A673 (cell line): ENCODE data around the gene NFKBIL1. TPM values are rescaled to one million over a fixed set of nuclear protein-coding genes. Genes with fewer than 3 reads are reported as not detected.

Experiments used
- BruUV-seq: library from RNA; stranded (reverse); fragments of 400-500 nt; replicated peaks from 2 replicates; lab custom pipeline; 2021; lab: Mats Ljungman, UMichigan
- CTCF ChIA-PET: fragments of 300-600 bp; sonication (Branson Sonifier 250); formaldehyde crosslinking; loops from one replicate; lab custom pipeline; 2022; ENCODE audit warnings: antibody characterized with exemption; lab: Charles Lee
- POLR2A ChIA-PET: fragments of 300-600 bp; sonication (Branson Sonifier 250); formaldehyde crosslinking; loops from one replicate; lab custom pipeline; 2022; ENCODE audit warnings: antibody characterized with exemption; ENCODE audit not compliant: low non-redundant PET; lab: Charles Lee
- DNase-seq: peaks from one replicate; pipeline ENCODE4 v3.0.0-alpha.2; 2015; ENCODE audit warnings: low spot score
- H3K27ac ChIP-seq: fragments of 200-600 bp; sonication (generic); 2 replicates; pipeline ENCODE4 v1.5.1; 2016; ENCODE audit warnings: mixed run types, low read depth, mild to moderate bottlenecking, mixed read lengths, antibody characterized with exemption, low read length; ENCODE audit not compliant: poor library complexity, severe bottlenecking
- H3K27me3 ChIP-seq: fragments of 200-600 bp; sonication (generic); replicated peaks from 2 replicates; pipeline ENCODE4 v1.6.1; 2017; ENCODE audit warnings: mixed run types, low read depth, mild to moderate bottlenecking, mixed read lengths, antibody characterized with exemption, low read length; ENCODE audit not compliant: insufficient read depth, poor library complexity
- H3K36me3 ChIP-seq: fragments of 200-600 bp; sonication (generic); 2 replicates; pipeline ENCODE4 v1.6.1; 2016; ENCODE audit warnings: mixed run types, mild to moderate bottlenecking, mixed read lengths, antibody characterized with exemption, low read length; ENCODE audit not compliant: insufficient read depth, poor library complexity, severe bottlenecking
- H3K4me1 ChIP-seq: fragments of 200-600 bp; sonication (generic); 2 replicates; pipeline ENCODE4 v1.6.1; 2017; ENCODE audit warnings: mixed run types, mild to moderate bottlenecking, mixed read lengths, antibody characterized with exemption, low read length; ENCODE audit not compliant: insufficient read depth, poor library complexity, severe bottlenecking
- H3K4me3 ChIP-seq: fragments of 200-600 bp; sonication (generic); 2 replicates; pipeline ENCODE4 v1.5.1; 2016; ENCODE audit warnings: low read depth, mixed run types, mild to moderate bottlenecking, mixed read lengths, low read length; ENCODE audit not compliant: poor library complexity, severe bottlenecking
- H3K9me3 ChIP-seq: fragments of 200-600 bp; sonication (generic); 2 replicates; pipeline ENCODE4 v1.6.1; 2016; ENCODE audit warnings: mixed run types, low read depth, mild to moderate bottlenecking, mixed read lengths, antibody characterized with exemption, low read length; ENCODE audit not compliant: poor library complexity, severe bottlenecking
- CTCF ChIP-seq: fragments of 300-800, 200-600 bp; sonication (generic); conservative IDR thresholded peaks from 2 replicates; pipeline ENCODE4 v1.5.1; 2017; ENCODE audit warnings: low read depth, mild to moderate bottlenecking, antibody characterized with exemption, low read length, moderate library complexity, mixed read lengths
- EZH2 ChIP-seq: fragments of 200-600 bp; sonication (generic); IDR thresholded peaks from 2 replicates; pipeline ENCODE4 v1.6.1; 2017; ENCODE audit warnings: borderline replicate concordance, low read depth, mild to moderate bottlenecking, mixed read lengths, antibody characterized with exemption, low read length; ENCODE audit not compliant: poor library complexity, severe bottlenecking
- intact Hi-C: fragments of 100-400 bp; cut with micrococcal nuclease; formaldehyde crosslinking; loops from one replicate; pipeline ENCODE4 v1.10.0; 2022; ENCODE audit not compliant: unreplicated experiment
- total RNA-seq: library from RNA; stranded (reverse); gene quantifications from 2 replicates; pipeline ENCODE4 v1.2.3, GENCODE V29; 2021

The NFKBIL1 gene
- total RNA-seq, 1 experiment from 2014 or later = 15.7 TPM

- Histone ChIP-seq H3K9me3 (no peaks in the 10 kb centered on the region), H3K36me3 (no peaks in the 10 kb centered on the region), H3K4me1 (peaks cover 5% of the 10 kb centered on the region), H3K4me3 (no peak overlapping the region), H3K27me3 (no peaks in the 10 kb centered on the region), H3K27ac (no peak overlapping the region)
- CTCF ChIA-PET = no interaction called here
- POLR2A ChIA-PET = interaction anchor here (0.6 kb wide), 1 partner anchor 21 kb away, joined by 8 read pairs; no protein-coding TSS in a partner anchor
- TF ChIP-seq EZH2 (no peak), CTCF (no peak)
- BruUV-seq = no TSS peak
- intact Hi-C loops = no loop called here
- no peak for DNase-seq
Observed at GRCh38 chr6:31578184-31579118, 31.0 kb downstream of the NFKBIL1 start.

- TF ChIP-seq EZH2 (no peak), CTCF (no peak)
- ChIA-PET CTCF (no interaction called here), POLR2A (no interaction called here)
- Histone ChIP-seq H3K27me3 (no peaks in the 10 kb centered on the region), H3K36me3 (no peaks in the 10 kb centered on the region), H3K4me3 (no peak overlapping the region), H3K27ac (no peak overlapping the region), H3K4me1 (peaks cover 5% of the 10 kb centered on the region), H3K9me3 (no peaks in the 10 kb centered on the region)
- intact Hi-C loops = no loop called here
- no TSS peak for BruUV-seq
- DNase-seq = no peak
Observed at GRCh38 chr6:31579119-31579505, 31.7 kb downstream of the NFKBIL1 start.

GRCh38 chr6:31579546-31580437 is 32.4 kb downstream of the NFKBIL1 start:
- intact Hi-C loops = no loop called here
- POLR2A ChIA-PET = no interaction called here
- Histone ChIP-seq H3K9me3 (no peaks in the 10 kb centered on the region), H3K4me3 (no peak overlapping the region), H3K4me1 (peaks cover 5% of the 10 kb centered on the region), H3K27ac (no peak overlapping the region), H3K27me3 (no peaks in the 10 kb centered on the region), H3K36me3 (no peaks in the 10 kb centered on the region)
- BruUV-seq = no TSS peak
- CTCF ChIA-PET = interaction anchor here (1.1 to 2.6 kb wide), 3 partner anchors 16 to 84 kb away, joined by 3 to 23 read pairs (median 9); no protein-coding TSS in a partner anchor
- DNase-seq = no peak
- TF ChIP-seq EZH2 (no peak), CTCF (no peak)
